HTERT RPE-1 (cell line): ENCODE measurements around the gene APOD.

Experiments used
- in situ Hi-C: fragments of 300-500 bp; cut with MboI; formaldehyde crosslinking; loops from 4 replicates; pipeline ENCODE4 v1.14.3; 2020; ENCODE audit warnings: low sequenced_read_pairs

APOD gene

DNA sequence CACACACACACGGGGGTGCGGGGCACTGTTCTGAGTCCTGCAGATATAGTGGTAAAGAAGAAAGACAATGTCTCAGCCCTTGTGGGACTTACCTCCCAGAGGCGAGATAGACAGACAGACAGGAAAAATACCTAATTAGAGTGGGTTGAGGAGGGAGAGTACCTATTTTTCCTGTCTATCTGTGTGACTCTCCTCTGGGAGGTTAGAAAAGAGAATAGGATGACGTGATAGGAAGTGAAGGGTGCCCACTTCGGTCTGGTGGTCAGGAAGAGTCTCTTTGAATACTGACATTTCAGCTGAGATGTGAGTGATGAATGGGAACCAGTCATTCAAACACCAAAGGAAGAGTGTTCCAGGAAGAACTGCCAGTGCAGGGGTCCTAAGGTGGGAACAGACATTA lies 4.1 kb upstream of the APOD start:
- in situ Hi-C loops: no loop called here

DNA sequence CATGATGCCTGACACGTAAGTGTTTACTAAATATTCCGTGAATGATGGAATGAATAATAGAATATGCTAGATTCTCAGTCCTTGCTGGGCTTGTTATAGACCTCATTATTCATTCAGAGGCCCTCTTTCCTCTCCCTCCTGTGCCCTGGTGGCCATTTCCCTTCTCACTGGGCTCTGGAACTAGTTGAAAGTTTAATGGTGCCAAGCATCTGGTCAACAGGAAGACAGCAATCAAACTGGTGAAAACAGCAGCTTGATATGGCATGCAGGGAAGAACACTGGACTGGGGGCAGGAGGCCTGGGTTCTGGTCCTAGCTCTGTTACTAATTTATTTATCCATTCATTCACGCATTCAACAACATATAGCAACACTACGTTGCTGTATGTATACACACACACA lies 3.7 kb upstream of the APOD start:
- in situ Hi-C loops: no loop called here

- in situ Hi-C loops: no loop called here
These were observed 767 bp upstream of the APOD start for GRCh38 chr3:195584543-195584870.

GRCh38 chr3:195582947-195583346 lies 793 bp downstream of the APOD start:
- in situ Hi-C loops: no loop called here

DNA sequence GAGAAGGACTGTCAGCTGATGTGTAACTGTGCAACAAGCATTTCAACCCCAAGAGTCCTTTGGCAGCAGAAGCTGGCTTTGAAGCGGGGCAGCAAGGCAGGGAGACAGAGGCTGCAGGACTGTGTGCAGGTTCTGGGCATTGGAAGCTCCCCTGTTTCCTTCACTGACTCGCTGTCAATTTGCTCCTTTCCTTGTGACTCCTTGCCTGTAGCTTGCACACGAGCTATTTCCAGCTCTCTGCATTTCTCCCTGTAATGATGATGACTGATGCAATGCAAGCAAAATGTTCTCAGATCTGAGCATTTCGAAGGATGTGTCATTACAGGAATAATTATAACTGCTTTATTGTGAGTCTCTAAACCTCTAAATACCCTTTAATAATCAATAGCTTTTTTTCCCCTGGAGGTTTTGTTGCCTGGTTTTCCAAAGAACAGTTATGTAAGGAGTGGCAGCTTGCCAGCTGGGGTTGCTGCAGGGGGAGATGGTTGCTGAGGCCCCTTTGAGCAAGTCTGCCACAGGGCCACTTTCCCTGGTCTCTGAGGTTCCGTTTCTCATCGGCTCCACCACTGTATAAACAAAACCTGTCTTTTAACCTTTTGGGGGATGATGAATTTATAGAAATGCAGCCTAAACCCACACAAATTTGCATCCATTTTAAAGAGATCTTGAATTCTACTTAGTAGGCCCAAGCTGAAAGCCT lies 2.8 kb downstream of the APOD start:
- in situ Hi-C loops: no loop called here

DNA sequence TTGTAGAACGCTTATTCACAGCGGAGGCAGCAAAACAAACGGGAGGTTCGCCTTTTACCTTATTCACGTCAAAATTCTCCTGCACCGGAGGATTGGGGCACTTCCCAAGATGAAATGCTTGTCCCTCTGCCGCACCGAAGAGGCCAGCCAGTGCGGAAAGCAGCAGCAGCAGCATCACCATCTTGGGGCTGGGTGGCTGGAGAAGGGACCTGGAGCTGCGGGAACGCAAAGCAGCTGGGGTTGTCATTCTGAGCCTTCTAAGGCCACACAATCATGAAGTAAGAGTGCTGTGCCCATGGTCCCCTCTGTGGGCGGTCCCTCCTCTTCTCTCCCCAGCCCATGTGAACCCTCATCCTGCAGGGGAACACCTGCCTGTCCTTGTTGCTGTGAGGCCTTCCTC lies 4.5 kb downstream of the APOD start:
- in situ Hi-C loops: no loop called here

- in situ Hi-C loops: no loop called here
These were observed 5.2 kb downstream of the APOD start for GRCh38 chr3:195578565-195578964.

- in situ Hi-C loops: no loop called here
These were observed 6.0 kb downstream of the APOD start for GRCh38 chr3:195577645-195578177.

DNA sequence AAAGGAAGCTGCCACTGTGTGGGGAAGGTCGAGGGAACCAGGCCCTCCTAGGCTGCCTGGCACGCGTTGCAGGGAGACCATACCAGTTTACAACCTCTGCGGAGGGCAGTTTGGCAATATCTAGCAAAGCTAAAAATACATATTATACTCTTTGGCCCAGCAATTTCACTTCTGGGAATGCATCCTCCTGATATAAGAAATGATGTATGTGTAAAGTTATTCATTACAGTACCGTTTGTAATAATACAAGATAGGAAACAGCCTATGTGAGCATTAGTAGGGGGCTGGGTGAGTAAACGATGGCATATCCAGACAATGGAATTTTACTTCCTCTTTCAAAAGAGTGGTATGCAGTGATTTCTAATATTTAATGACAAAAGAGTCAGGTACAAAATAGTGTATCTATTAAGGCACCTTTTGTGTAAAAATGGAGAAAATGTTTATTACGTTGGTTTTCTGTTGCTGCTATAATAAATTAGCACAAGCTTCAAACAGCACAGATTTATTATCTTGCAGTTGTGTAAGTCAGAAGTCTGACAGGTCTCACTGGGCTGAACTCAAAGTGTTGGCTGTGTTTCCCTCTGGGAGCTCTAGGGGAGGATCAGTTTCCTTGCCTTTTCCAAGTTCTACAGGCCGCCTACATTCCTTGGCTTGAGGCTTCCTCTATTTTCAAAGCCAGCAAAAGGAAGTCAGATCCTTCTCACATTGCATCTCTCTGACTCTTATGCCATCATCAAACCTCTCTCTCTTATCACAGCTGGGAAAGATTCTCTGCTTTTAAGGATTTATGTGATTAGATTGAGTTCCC lies 9.0 kb downstream of the APOD start:
- in situ Hi-C loops: no loop called here

DNA sequence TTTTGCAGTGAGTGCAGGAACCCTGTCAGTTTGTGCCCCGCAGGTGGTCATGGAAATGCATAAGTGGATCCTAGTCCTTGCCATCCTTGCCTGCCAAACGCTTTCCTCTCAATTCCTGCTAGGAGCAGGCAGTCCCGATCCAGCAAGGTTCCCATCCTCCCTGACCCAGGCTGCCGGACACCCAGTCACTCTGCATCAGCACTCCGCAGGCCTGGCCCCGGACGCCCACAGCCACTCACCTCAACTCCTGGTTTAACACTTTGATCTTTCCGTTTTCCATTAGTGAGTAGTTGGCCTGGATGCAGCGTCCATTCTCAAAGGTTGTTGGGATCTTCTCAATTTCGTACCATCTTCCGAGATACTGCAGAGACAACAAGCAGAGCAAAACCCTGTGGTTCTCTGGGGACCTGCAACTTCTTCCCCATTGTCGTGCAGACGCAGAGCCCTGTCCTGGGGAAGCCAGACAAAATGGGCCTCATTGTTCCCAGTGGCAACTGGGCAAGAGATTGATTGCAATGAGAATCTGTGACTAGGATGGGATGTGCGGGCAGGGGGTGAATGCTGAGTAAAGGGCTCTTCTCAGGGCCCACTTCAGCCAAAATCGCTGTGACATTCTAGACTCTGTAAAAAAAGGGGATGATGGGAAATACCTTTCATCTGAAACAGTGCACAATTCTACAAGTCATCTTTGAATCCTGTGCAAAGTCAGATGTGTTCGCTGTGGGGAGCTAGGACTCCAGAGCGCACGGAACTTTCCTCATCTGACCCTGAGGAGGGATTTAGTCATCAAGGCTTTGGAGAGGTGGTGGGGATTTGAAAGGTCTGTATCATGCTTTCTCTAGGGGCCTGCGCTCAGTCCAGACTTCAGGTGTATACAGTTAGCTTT lies 9.9 kb downstream of the APOD start:
- in situ Hi-C loops: no loop called here

DNA sequence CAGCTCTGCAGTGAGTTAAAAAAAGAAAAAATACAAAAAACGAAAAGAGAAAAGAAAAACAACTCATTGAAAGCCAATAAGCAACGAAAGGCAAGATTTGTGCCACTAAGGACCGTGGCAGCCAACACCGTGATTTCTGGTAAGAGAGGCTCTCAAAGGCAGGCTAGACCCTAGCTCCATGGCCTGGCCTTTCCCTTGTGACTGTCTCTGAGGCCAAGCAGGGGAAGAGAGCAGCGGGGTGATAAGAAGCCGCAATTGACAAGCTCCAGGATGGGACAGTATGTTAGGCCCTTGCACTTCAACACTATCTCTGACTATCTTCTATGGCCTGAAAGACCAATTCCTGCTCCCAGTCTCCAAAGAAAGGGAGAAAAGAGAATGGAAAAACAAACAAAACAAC lies 12.4 kb downstream of the APOD start:
- in situ Hi-C loops: no loop called here

DNA sequence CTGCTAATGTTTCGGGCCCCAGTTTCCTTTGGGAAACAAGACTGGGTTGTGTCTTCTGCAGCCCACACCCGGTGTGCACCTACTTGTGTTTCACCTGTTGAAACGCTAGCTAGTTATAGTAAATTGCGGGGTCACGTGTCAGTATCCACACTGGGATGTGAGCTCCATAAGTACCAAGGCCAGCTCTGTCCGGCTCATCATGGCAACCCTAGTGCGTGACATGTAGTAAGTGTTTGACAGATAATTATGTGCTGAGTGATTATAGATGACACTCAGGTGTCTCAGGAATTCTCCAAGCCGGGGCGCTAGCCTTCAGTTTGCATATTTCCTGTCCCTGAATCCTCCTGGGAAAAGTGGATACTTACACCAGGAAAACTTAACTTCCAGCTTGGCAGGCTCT lies 12.8 kb downstream of the APOD start:
- in situ Hi-C loops: no loop called here

- in situ Hi-C loops: no loop called here
These were observed 13.4 kb downstream of the APOD start for GRCh38 chr3:195570344-195570743.

- in situ Hi-C loops: no loop called here
These were observed 15.1 kb downstream of the APOD start for GRCh38 chr3:195568630-195569029.

- in situ Hi-C loops: no loop called here
These were observed 16.9 kb downstream of the APOD start for GRCh38 chr3:195566797-195567196.

DNA sequence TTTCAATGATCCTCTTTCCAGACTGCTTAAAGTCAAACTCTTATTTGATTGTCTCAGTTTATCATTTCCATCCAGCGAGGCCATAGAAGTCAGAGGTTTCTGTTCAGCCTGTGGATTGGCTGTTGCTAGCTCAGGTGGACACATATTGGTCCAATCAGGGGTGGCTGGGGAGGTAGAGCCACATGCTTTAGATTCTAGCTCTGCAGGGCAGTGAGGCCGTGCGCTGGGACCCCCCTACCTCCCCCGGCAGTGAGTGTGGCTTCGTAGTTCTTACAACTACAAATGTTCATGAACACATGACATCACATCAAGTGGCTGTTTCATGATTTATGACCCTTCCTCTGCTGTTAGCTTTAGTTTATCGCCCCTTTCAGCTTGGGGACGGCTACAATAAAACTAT lies 18.0 kb downstream of the APOD start:
- in situ Hi-C loops: no loop called here

DNA sequence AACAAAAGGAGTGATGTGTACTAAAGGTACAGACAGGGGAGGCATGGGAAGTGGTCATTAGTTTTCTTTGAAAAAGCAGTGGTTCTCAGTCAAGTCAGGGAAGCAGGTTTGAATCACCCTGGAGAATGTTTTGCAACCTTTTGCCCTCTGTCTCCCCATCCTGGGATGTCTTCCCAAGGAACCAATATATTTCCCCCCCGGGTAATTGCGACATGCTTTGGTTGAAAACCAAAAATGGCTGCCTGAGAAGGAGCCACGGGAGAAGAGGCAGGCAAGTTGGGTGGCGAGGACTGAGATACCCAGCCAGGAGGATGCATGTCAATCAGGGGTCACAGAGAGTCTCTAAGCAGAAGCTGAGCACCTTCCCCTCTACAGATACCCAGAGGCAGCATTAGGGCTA lies 20.4 kb downstream of the APOD start:
- in situ Hi-C loops: no loop called here

DNA sequence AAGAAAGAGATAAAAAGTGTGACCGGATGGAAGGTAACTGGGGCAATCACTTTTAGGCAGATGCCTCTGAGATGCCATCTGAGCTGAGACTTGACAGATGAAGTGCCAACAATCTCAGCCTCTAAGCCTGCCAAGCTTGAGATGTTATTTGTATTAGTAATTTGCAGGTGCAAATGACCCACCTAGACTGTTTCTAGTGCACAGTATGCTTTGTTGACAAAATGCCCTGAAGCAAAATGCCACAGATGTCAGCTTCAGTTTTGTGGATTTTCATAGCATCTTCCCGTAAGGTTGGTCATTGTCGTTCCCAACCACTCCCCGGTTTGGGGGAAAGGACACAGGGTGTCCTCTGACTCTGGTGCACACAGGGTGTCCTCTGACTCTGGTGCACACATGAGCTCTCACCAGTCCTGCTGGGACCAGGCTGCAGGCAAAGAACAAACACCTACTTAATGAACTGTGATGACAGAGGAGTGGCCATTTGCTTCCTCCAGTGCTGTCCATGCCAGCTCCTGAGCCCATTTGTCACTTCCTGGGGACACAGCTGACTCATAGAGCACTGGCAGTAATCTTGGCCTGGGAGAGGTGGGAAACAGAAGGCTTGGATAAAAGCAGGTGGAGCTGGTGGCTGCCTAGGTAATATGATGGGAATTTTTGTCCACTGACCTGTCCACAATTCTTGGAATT lies 23.9 kb downstream of the APOD start:
- in situ Hi-C loops: no loop called here

GRCh38 chr3:195558602-195559001 lies 25.1 kb downstream of the APOD start:
- in situ Hi-C loops: no loop called here

- in situ Hi-C loops: no loop called here
These were observed 26.4 kb downstream of the APOD start for GRCh38 chr3:195557322-195557721.

DNA sequence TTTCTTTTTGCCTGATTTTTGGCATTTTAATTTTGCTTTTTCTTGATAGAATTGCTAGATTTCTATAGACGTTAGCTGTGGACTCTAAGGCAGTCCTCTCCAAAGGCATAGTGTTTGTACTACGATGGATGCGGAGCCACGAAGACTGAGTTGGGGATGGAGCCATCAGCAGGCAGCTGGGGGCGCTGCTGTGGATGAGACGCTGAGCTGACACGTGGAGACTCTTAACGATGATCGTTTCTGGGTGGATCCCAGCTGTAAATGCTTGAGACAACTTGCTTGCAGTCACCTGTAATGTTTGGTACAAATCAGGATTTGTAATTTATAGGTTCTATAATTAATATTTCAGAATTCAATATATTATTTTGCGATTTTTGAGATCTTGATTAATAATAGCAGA lies 27.4 kb downstream of the APOD start:
- in situ Hi-C loops: no loop called here
